ENCODE measurements around the gene TIMM50.

DNA sequence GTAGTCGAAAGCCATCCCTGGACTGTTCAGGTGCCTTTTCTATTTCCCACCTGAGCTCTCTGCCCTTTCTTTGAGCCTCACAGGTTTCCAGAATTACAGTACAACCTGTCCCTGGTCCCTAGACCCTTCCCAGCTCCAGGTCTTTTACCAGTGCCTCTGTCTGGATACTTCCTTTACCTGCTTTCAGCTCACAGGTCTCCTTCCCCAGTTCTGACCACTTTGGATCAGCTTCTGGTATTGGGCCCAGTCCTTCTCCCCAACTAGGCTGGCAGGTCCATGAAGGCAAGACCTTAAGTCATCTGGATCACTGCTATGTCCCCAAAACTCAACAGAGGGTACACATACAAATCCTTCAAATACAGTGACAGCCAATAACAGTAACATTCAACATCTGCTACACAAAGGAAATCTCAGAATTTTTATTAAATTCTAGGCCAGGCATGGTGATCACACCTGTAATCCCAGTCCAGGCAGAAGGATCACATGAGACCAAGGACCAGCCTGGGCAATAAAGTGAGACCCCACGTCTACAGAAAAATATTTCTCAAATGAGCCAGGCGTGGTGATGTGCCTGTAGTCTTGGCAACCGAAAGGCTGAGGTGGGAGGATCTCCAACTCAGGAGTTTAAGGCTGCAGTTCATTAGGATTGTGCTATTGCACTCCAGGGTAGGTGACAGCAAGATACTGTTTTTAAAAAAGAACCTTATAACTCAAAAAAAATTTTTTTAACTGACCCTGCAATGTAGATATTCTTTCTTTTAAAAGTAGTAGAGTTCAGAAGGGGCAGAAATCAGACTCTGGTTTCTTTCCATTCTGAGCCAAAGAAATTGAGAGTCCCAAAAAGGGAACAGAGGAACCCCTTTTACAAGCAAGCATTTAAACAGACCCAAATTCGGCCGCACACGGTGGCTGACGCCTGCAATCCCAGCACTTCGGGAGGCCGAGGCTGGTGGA, 46.2 kb upstream of the TIMM50 start:
- TF ChIP-seq, protein P1, sequence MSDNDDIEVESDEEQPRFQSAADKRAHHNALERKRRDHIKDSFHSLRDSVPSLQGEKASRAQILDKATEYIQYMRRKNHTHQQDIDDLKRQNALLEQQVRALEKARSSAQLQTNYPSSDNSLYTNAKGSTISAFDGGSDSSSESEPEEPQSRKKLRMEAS (IDR thresholded peaks at IDR 0.05; ENCODE audit: low read depth, low read length): no peak
- TF ChIP-seq, protein P2, sequence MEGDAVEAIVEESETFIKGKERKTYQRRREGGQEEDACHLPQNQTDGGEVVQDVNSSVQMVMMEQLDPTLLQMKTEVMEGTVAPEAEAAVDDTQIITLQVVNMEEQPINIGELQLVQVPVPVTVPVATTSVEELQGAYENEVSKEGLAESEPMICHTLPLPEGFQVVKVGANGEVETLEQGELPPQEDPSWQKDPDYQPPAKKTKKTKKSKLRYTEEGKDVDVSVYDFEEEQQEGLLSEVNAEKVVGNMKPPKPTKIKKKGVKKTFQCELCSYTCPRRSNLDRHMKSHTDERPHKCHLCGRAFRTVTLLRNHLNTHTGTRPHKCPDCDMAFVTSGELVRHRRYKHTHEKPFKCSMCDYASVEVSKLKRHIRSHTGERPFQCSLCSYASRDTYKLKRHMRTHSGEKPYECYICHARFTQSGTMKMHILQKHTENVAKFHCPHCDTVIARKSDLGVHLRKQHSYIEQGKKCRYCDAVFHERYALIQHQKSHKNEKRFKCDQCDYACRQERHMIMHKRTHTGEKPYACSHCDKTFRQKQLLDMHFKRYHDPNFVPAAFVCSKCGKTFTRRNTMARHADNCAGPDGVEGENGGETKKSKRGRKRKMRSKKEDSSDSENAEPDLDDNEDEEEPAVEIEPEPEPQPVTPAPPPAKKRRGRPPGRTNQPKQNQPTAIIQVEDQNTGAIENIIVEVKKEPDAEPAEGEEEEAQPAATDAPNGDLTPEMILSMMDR (IDR thresholded peaks at IDR 0.05; ENCODE audit: low read depth, low read length): no peak
- TF ChIP-seq POLR2A (IDR thresholded peaks at IDR 0.05; ENCODE audit: extremely low read depth, insufficient read length) (no peak), MYC (IDR thresholded peaks at IDR 0.05; ENCODE audit: low read depth, low read length) (no peak)
